ENCODE results near the gene HMGCLL1.

Gene HMGCLL1

DNA sequence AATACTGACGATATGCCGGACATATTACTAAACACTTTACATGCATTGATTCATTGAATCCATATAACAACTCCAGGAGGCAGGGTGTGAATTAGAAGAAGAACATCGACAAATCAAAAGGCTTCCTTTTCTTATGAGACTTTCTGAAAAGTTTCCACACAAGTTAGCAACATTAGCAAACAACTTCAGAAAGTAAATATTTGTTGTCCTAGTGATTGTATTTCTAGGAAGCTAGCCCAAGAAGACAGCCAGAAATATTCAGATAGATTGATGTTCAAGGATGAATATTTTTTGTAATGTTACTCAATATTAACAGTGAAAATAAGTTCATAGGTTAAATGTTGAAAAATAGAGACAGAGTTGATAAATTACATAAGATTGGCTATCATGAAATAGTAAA, 131.1 kb downstream of the HMGCLL1 start:
- in situ Hi-C loops (cut with HindIII; ENCODE audit: low sequenced_read_pairs): no loop called here

DNA sequence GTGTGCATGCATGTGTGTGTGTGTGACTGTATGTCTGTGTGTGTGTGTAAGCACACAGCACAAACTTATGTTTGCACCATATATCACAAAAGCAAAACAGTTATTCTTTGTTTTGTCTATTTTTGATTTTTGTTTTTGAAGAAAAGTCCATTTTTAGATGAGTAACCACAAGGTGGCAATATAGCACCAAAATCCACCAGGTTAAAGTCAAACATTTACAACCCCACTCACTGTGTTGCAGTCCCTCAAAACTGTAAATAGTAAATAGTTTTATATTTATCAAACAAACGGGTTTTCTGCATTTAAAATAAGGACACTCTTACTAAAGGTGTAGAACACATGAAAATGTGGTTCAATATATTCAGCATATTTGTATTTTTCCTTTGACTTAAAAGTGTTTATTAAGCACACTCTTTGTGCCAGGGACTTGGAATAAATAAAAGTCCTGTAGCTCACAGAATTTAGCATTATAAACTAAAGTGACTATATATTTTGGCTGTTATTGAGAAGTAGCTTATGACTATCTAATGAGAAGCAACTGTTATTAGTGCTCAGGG, 133.3 kb downstream of the HMGCLL1 start:
- in situ Hi-C loops (cut with HindIII; ENCODE audit: low sequenced_read_pairs): no loop called here

DNA sequence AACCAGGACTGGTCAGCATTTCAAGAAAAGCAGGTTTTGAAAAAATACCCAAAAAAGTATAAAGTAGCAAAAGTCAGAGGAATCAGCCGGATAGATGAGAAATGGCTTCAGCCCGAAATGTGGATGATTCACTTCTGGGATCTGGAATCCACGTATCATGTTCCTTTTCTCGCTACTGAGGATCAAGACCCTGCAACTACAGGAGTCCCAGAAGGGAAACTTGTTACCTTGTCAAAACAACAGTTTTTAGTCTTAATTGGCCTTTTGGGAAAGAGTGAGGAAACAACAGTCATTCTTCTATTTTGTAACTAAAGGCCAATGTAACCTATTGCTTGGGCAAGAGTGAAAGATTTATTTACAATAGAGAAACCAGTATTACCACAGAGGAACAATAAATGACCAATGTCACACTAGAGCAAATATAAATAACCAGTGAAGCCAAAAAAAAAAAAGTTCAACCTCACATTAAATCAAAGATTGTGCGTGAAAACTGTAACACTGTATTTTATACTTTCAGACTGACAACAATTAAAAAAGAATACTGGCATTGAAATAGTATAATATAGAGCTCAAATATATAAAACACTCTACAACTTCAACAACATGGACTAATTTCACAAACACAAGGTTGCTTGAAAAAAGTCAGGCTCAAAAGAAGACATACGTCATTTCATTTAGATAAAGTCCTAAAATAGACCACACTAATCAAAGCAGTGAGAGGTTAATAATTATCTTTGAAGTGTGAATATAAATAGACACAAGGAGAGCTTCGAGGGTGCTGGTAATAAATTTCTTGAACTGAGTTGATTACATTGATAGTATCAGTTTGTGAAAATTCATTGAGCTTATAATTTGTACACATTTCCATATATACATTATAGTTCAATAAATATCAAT, 135.5 kb downstream of the HMGCLL1 start:
- in situ Hi-C loops (cut with HindIII; ENCODE audit: low sequenced_read_pairs): no loop called here

DNA sequence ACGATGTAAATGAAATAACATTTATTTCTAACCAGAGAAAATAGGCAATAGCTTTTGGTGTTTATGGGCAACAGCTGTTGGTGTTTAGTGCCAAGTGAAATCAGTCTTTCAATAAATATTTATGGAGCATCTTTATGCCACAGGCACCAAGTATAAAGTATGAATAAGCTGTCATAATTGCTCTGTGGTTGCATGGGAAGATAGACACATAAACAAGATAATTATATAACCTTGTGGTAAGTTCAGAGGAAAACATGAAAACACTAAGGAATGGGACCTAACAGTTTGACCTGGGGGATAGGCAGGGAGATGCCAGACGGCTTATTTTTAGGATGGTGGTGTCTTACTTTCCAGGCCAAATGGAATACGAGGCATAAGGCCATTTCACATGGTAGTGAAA, 140.8 kb downstream of the HMGCLL1 start:
- in situ Hi-C loops (cut with HindIII; ENCODE audit: low sequenced_read_pairs): no loop called here

DNA sequence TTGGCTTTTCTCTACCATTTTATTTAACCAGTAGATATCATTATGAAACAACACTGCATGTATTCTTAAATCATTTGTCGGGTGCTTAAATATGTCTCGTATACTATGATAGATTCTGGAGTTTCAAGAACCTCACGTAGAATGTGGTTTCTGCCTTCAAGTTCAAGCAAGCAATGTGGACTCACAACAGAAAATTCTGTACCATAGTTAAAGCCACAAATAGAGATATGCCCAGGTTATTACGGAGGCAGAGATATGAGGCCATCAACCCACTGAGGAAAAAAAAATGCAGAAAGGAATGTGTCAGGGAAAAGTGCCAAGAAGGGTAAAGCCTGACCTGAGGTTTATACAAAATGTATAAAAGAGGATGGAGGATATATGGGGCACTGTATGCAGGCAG, 141.9 kb downstream of the HMGCLL1 start:
- in situ Hi-C loops (cut with HindIII; ENCODE audit: low sequenced_read_pairs): no loop called here

DNA sequence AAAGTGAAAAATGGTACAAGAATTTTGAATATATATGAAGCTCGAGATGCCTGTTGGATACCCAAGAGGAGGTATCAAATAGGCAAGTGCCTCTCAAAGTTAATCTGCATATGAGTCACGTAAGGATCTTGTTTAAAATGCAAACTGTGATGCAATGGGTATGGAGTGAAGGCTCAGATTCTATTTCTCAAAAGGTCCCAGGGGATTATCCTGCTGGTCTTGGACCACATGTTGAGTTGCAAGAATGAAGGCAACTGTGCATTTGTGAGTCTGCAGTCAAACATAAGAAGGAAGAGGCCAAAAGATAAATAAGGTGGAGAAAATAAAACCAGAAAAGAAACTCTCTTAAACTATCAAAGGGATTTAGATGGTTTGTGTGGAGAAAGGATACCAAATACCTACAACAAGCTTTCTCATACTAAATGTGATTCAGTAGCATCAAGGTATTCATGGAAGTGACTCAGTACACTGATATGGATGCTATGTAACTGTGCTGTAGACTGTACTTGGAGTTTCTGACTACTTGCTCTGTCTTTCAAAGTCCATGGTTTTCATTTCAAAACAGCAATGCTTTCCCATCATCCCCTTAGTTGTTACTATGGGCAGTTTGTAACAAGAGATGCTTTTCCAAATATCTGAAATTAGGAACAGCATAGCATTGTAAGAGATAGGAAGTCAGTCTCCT, 145.4 kb downstream of the HMGCLL1 start:
- in situ Hi-C loops (cut with HindIII; ENCODE audit: low sequenced_read_pairs): no loop called here

DNA sequence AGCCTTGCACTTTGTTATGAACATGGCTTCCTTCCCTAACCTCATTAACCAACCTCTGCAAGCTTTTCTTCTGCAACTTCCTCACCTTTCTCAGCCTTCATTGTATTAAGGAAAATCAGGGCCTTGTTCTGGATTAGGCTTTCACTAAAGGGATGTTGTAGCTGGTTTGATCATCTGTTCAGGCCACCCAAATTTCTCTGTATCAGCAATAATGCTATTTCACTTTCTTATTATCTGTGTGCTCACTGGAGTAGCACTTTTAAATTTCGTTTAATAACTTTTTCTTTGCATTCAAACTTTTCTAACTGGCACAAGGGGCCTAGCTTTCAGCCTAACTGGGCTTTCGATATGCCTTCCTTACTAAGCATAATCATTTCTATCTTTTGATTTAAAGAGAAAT, 155.1 kb downstream of the HMGCLL1 start:
- in situ Hi-C loops (cut with HindIII; ENCODE audit: low sequenced_read_pairs): no loop called here

DNA sequence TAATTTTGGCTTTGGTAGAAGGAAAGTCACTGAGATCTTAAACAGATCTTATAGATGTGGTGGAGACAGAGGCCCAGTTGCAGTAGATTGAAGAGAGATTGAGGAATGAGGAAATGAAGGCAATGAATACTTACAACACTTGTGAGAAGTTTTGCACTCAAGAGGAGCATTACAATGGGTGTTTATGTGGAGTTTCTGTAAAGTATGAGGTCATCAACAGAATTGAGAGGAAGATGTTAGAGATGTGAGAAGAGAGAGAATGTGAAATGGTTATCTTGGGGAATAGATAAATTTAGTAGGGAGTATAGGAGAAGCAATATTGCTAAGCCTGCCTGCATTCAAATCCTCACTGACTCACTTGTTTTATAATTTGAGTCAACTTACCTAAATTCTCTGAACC, 168.3 kb downstream of the HMGCLL1 start:
- in situ Hi-C loops (cut with HindIII; ENCODE audit: low sequenced_read_pairs): no loop called here

DNA sequence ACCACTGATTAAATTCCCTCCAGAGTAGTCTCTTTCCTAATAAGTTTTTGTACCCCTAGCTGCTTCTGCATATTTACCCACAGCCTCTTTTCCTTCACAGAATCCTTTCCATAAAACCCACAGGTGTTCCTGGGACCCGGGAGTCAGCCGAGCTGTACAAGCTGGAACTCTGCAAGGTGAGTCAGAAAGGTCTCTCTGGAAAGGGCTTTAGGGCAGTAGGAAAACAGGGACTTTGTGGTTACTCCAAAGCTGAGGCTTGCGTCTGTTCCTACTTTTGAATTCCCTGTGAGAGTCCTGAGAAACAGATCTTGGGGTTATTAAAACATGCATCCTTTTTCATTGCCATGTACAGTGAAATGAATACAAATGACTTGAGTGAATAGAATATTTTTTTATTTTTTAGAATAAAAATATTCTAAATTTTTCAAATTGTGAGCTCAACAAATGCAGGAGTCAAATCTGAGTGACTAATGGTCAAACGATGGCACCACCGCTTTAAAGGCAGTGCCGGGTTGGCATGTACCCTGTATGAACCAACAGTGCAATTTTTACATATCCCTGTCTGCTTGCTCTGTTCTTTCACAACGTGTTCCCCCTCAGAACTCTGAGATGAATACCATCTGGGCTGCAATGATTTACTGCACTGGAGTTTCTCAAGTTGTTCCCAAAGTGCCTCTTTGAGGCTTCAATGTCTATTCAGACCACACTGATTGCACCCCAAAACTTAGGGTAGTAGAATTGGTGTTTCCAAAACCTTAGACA, 173.3 kb downstream of the HMGCLL1 start:
- in situ Hi-C loops (cut with HindIII; ENCODE audit: low sequenced_read_pairs): no loop called here

DNA sequence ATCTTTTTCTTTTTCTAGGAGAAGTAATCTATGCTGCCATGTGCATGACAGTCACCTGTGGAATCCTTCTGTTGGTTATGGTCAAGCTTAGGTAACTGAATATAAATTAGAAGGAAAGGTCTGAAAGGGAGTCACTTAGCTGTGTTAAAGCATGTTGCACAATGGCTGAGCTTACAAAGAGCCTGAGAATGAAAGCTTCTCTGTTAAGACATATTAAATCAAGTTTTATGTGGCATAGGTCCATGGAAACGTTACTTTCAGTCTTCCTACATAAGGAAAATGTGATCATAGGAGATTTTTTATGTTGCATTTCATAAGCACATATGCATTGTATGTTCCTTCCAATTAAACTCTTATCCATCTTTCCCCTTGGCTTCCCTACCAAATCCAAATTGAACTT, 179.6 kb downstream of the HMGCLL1 start:
- in situ Hi-C loops (cut with HindIII; ENCODE audit: low sequenced_read_pairs): no loop called here

DNA sequence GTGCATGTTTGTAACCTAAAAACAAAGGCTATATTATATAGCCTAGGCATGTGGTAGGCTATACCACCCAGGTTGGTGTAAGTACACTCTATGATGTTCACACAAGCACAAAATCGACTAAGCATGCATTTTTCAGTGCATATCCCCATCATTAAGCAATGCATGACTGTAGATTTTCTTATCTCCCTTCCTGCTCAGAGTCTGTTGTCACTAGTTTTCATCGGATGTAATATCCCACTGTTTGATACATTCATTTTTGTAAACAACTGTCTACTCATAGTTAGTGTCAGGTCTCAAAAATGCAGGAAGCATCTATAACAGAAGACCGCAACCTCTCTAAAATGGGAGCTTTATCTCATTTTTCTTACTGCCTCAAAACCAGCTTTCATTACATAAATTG, 181.0 kb downstream of the HMGCLL1 start:
- in situ Hi-C loops (cut with HindIII; ENCODE audit: low sequenced_read_pairs): no loop called here

DNA sequence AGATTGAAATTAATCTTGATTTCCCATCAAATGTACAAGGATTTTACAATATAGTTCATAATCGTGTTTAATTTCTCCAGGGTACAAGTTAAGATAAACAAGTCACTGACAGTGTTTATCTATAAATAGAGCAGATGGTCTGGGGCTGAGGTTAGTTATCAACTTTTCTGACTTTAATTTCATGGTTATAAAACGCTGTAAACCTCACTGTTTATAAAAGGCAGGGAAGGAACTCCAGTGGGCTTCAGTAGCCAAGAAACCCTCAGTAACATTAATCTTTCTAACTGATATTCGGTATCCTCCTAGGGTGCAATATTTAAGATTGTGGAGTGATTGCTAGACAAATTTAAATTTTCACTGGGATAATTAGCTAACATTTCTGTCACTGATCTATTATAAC, 183.1 kb downstream of the HMGCLL1 start:
- in situ Hi-C loops (cut with HindIII; ENCODE audit: low sequenced_read_pairs): no loop called here

DNA sequence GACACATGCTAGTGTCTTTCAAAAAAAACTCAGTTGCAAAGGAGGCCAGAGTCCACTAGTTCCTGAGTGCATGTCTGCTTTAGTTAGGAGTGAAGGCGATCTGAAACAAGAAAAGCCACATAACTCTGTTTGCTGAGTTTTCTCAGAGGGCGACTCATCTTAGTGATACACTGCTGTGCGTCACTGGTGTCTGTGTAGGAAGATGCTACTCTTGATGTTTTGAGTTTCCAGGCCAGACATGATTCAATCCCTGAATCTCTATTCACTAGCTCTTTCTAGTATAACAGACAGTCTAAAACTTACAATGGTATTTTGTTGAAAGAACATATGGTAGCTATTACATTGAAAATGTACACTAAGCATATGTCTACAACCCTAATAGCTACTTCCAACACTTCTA, 190.8 kb downstream of the HMGCLL1 start:
- in situ Hi-C loops (cut with HindIII; ENCODE audit: low sequenced_read_pairs): no loop called here
